Measurements from ENCODE around the gene SCYGR4.

DNA sequence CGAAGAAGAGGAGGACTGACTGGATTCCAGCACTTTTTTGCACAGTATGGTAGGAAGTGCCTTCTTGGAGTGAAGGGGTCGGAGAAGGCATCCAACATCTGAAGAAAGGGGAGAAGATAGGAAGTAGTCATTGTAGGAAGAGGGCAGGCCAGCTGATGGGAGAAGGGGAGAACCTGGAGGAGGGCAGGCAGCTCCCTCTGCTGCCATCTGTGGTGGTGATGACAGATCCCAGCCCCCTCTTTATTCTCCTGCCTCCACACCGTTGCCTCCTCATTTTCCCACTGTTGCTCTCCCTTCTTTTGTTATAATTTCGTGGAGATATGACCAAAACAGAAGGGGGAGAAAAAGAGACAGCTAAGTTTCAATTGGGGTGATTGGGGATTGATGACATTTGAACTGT lies 21.5 kb upstream of the SCYGR4 start:
- TF ChIP-seq POLR2AphosphoS5 (IDR thresholded peaks at IDR 0.05) (no peak), EP300 (IDR thresholded peaks at IDR 0.05) (no peak)
- TF ChIP-seq, protein P1, sequence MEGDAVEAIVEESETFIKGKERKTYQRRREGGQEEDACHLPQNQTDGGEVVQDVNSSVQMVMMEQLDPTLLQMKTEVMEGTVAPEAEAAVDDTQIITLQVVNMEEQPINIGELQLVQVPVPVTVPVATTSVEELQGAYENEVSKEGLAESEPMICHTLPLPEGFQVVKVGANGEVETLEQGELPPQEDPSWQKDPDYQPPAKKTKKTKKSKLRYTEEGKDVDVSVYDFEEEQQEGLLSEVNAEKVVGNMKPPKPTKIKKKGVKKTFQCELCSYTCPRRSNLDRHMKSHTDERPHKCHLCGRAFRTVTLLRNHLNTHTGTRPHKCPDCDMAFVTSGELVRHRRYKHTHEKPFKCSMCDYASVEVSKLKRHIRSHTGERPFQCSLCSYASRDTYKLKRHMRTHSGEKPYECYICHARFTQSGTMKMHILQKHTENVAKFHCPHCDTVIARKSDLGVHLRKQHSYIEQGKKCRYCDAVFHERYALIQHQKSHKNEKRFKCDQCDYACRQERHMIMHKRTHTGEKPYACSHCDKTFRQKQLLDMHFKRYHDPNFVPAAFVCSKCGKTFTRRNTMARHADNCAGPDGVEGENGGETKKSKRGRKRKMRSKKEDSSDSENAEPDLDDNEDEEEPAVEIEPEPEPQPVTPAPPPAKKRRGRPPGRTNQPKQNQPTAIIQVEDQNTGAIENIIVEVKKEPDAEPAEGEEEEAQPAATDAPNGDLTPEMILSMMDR (IDR thresholded peaks at IDR 0.05), result no peak

Measured in esophagus muscularis mucosa (tissue), 4 donors.